Measurements from ENCODE around the gene GPAM.

DNA sequence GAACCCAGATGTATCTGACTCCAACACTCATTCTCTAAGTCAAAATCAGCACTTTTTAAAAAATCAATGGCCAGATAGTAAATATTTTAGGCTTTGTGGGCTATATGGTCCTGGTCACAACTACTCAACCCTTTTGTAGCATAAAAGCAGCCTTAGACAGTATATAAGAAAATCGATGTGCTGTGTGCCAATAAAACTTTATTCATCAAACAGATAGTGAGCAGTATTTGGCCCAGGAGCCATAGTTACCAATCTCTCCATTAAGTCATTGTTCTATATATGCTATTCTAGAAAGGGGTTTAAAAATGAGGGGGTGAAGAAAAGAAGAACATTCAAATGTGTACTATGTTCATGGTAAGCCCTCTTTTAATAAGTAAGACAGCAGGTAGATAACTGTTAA, 18.5 kb upstream of the GPAM start:
- TF ChIP-seq SUZ12 (IDR thresholded peaks at IDR 0.05): no peak
- TF ChIP-seq CTBP1 (IDR thresholded peaks at IDR 0.05; ENCODE audit: borderline replicate concordance): no peak
- TF ChIP-seq ELF4 (IDR thresholded peaks at IDR 0.05): no peak
- TF ChIP-seq SP1 (IDR thresholded peaks at IDR 0.05): no peak
- TF ChIP-seq FOXA1 (IDR thresholded peaks at IDR 0.05): no peak
- TF ChIP-seq FOXK2 (IDR thresholded peaks at IDR 0.05): no peak
- TF ChIP-seq HDGF (IDR thresholded peaks at IDR 0.05; ENCODE audit: borderline replicate concordance): no peak
- no peak for TF ChIP-seq NFRKB (IDR thresholded peaks at IDR 0.05)
- TF ChIP-seq, protein P1, sequence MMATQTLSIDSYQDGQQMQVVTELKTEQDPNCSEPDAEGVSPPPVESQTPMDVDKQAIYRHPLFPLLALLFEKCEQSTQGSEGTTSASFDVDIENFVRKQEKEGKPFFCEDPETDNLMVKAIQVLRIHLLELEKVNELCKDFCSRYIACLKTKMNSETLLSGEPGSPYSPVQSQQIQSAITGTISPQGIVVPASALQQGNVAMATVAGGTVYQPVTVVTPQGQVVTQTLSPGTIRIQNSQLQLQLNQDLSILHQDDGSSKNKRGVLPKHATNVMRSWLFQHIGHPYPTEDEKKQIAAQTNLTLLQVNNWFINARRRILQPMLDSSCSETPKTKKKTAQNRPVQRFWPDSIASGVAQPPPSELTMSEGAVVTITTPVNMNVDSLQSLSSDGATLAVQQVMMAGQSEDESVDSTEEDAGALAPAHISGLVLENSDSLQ (IDR thresholded peaks at IDR 0.05): no peak
- TF ChIP-seq BHLHE40 (IDR thresholded peaks at IDR 0.05; ENCODE audit: borderline replicate concordance): no peak
- TF ChIP-seq L3MBTL2 (conservative IDR thresholded peaks at IDR 0.05): no peak
- no peak for TF ChIP-seq LEF1 (IDR thresholded peaks at IDR 0.05; ENCODE audit: borderline replicate concordance)
- no peak for TF ChIP-seq FOXM1 (IDR thresholded peaks at IDR 0.05; ENCODE audit: borderline replicate concordance)
- TF ChIP-seq ZNF384 (IDR thresholded peaks at IDR 0.05): no peak

Data from HEK293T (cell line).